Right lobe of liver (tissue), 4 donors: ENCODE data around the gene TSPAN2.

Experiments
- CTCF ChIP-seq, 4 donors: fragments of 200-600 bp in 3 of 4; fragments of 450-650 bp in 1 of 4; IDR thresholded peaks; one replicate each; pipeline versions ENCODE4 v1.5.1 to v1.8.0; 2016 to 2022; ENCODE audit warnings: antibody characterized with exemption in 4 of 4, mild to moderate bottlenecking in 2 of 4
- POLR2A ChIP-seq: fragments of 450-650 bp; IDR thresholded peaks from one replicate; pipeline ENCODE4 v1.6.1; 2017; ENCODE audit warnings: antibody characterized with exemption, mild to moderate bottlenecking
- donor health status: DM: no; HTN: no; CAD: no.
- donor health status: DM: no; HTN: no; CAD: no.
- donor health status: DM: no; HTN: yes; CAD: no.

- TF ChIP-seq CTCF (IDR thresholded peaks at IDR 0.05) (peak in 1 of 4 donors; percentile 7), POLR2A (no peak)
Observed at GRCh38 chr1:115041654-115042053, 47.6 kb downstream of the TSPAN2 start.
